ENCODE results near the gene E2F2. TPM values are rescaled to one million over a fixed set of nuclear protein-coding genes. Genes with fewer than 3 reads are reported as not detected.
"Not testable (repeated sequence)": the region's sequence is repeated elsewhere in the genome, so short reads cannot be mapped to it uniquely, and the experiment has no call there.

The E2F2 gene
- total and polyA plus RNA-seq, 2 of the 13 experiments (the other 11 are each of a cell fraction or from before 2014, with no cell fraction given): 0.65 to 6.6 TPM

GRCh38 chr1:23505851-23506250 is 25.2 kb downstream of the E2F2 start:
- DNase-seq (ENCODE audit: low spot score): no peak
- Histone ChIP-seq H4K20me1 (ENCODE audit: insufficient read depth, low read length) (no peaks in the 10 kb centered on the region), H3K9ac (ENCODE audit: insufficient read depth, low read depth, low read length) (no peak overlapping the region), H3K36me3 (replicated peaks in 1 of 2; ENCODE audit: control insufficient read depth in 1 of 2, insufficient read depth in 2 of 2, low read length in 2 of 2) (peaks cover 0 to 13% of the 10 kb centered on the region in 2 experiments; a peak in 1 of 5 replicates), H3K79me2 (ENCODE audit: insufficient read depth, low read length) (no peaks in the 10 kb centered on the region), H3K4me1 (ENCODE audit: insufficient read depth, low read length) (peaks cover 9% of the 10 kb centered on the region), H3K27me3 (ENCODE audit: control insufficient read depth in 1 of 2, insufficient read depth in 2 of 2, low read length in 2 of 2) (no peaks in the 10 kb centered on the region), H3K9me3 (ENCODE audit: low read length) (no peaks in the 10 kb centered on the region), H3K27ac (ENCODE audit: extremely low read length, insufficient read depth, low read length) (no peak overlapping the region), H2AFZ (ENCODE audit: low read length) (no peak overlapping the region), H3K4me3 (replicated peaks in 1 of 3; ENCODE audit: insufficient read depth in 1 of 3, low read depth in 2 of 3, low read length in 3 of 3) (no peak overlapping the region), H3K4me2 (ENCODE audit: low read depth, low read length) (no peak overlapping the region)
- FAIRE-seq: no peak
- 95% methylated on average over 6 of the region's 6 CpGs for WGBS (ENCODE audit: low lambda C conversion rate)
- ChIA-PET POLR2A (no interaction called here), CTCF (ENCODE audit: low intra/inter-chr PET ratio, low total read pairs) (no interaction called here)
- TF ChIP-seq ZBTB46 (CRISPR knock-in tag; IDR thresholded peaks at IDR 0.05; ENCODE audit: borderline replicate concordance): no peak
- no peak for TF ChIP-seq PBX2 (CRISPR knock-in tag; IDR thresholded peaks at IDR 0.05)
- TF ChIP-seq HMG20B (CRISPR knock-in tag; conservative IDR thresholded peaks at IDR 0.05): no peak
- ATAC-seq: no peak
- BruUV-seq (replicated peaks): no TSS peak
- intact Hi-C loops (cut with micrococcal nuclease; ENCODE audit: unreplicated experiment): no loop called here
- in situ Hi-C loops (cut with HindIII; ENCODE audit: extremely low pct_ligation_motif_present, low pct_unique_long_range_greater_than_20kb): no loop called here

GRCh38 chr1:23504156-23504555 is 26.9 kb downstream of the E2F2 start:
- BruUV-seq (replicated peaks); POLR2A ChIA-PET; H3K9ac ChIP-seq (ENCODE audit: insufficient read depth, low read depth, low read length); H3K4me2 ChIP-seq (ENCODE audit: low read depth, low read length); ATAC-seq; H3K4me3 ChIP-seq (replicated peaks in 1 of 3; ENCODE audit: insufficient read depth in 1 of 3, low read depth in 2 of 3, low read length in 3 of 3); DNase-seq (ENCODE audit: low spot score); in situ Hi-C loops (cut with HindIII; ENCODE audit: extremely low pct_ligation_motif_present, low pct_unique_long_range_greater_than_20kb); H3K79me2 ChIP-seq (ENCODE audit: insufficient read depth, low read length); H3K9me3 ChIP-seq (ENCODE audit: low read length); H3K36me3 ChIP-seq (replicated peaks in 1 of 2; ENCODE audit: control insufficient read depth in 1 of 2, insufficient read depth in 2 of 2, low read length in 2 of 2); intact Hi-C loops (cut with micrococcal nuclease; ENCODE audit: unreplicated experiment); H3K27me3 ChIP-seq (ENCODE audit: control insufficient read depth in 1 of 2, insufficient read depth in 2 of 2, low read length in 2 of 2); H4K20me1 ChIP-seq (ENCODE audit: insufficient read depth, low read length); H3K27ac ChIP-seq (ENCODE audit: extremely low read length, insufficient read depth, low read length); H2AFZ ChIP-seq (ENCODE audit: low read length); CTCF ChIA-PET (ENCODE audit: low intra/inter-chr PET ratio, low total read pairs); FAIRE-seq: not testable (repeated sequence)
- 20% methylated on average over 12 of the region's 24 CpGs for WGBS (ENCODE audit: low lambda C conversion rate)
- peaks cover 20% of the 10 kb centered on the region for H3K4me1 ChIP-seq (ENCODE audit: insufficient read depth, low read length)

Measured in HepG2 (cell line).